BJ (cell line): Measurements from ENCODE around the gene TEX28. TPM values are rescaled to one million over a fixed set of nuclear protein-coding genes. Genes with fewer than 3 reads are reported as not detected.
"Not testable (repeated sequence)": the region's sequence is repeated elsewhere in the genome, so short reads cannot be mapped to it uniquely, and the experiment has no call there.

Experiments
- CTCF ChIA-PET: fragments of 350-600 bp; formaldehyde crosslinking; extraction: SDS; loops from one replicate; lab custom pipeline; 2021; ENCODE audit warnings: antibody characterized with exemption, inconsistent platforms; lab: Yijun Ruan, JAX
- POLR2A ChIA-PET: fragments of 300-600 bp; sonication (Branson Sonifier 250); formaldehyde crosslinking; extraction: SDS; loops from one replicate; lab custom pipeline; 2021; ENCODE audit warnings: antibody characterized with exemption; lab: Charles Lee
- DNase-seq: peaks from one replicate; pipeline ENCODE4 v3.0.0-alpha.2; 2011; ENCODE audit warnings: low read depth
- H3K27me3 ChIP-seq: 2 replicates; pipeline ENCODE4 v1.6.0; 2011; ENCODE audit warnings: low read length; ENCODE audit not compliant: control insufficient read depth, insufficient read depth
- H3K36me3 ChIP-seq: 2 replicates; pipeline ENCODE4 v1.5.1; 2011; ENCODE audit warnings: low read length; ENCODE audit not compliant: control insufficient read depth, insufficient read depth
- H3K4me3 ChIP-seq: 2 replicates; pipeline ENCODE4 v1.5.1; 2011; ENCODE audit warnings: low read depth, mild to moderate bottlenecking, control low read depth, low read length
- polyA minus RNA-seq: library from RNA; depleted of rRNA, polyadenylated mRNA; stranded (reverse); fragments of >200 nt; gene quantifications from 2 replicates; pipeline ENCODE4 v1.2.3, GENCODE V29; 2011; rRNA and poly(A)+ RNA removed
- polyA plus RNA-seq: library from polyadenylated mRNA; depleted of rRNA; stranded (reverse); fragments of >200 nt; gene quantifications from 2 replicates; pipeline ENCODE4 v1.2.3, GENCODE V29; 2011; rRNA removed
- TF ChIP-seq, protein P1 (sequence below): IDR thresholded peaks from 2 replicates; pipeline ENCODE4 v1.5.1; 2011; ENCODE audit warnings: low read depth, mild to moderate bottlenecking, control low read depth, inconsistent platforms, low read length, moderate library complexity; ENCODE audit not compliant: insufficient read depth

Gene TEX28, protein sequence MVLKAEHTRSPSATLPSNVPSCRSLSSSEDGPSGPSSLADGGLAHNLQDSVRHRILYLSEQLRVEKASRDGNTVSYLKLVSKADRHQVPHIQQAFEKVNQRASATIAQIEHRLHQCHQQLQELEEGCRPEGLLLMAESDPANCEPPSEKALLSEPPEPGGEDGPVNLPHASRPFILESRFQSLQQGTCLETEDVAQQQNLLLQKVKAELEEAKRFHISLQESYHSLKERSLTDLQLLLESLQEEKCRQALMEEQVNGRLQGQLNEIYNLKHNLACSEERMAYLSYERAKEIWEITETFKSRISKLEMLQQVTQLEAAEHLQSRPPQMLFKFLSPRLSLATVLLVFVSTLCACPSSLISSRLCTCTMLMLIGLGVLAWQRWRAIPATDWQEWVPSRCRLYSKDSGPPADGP
- polyA plus RNA-seq (not detected in 2 replicates), polyA minus RNA-seq (not detected in 2 replicates)

DNA sequence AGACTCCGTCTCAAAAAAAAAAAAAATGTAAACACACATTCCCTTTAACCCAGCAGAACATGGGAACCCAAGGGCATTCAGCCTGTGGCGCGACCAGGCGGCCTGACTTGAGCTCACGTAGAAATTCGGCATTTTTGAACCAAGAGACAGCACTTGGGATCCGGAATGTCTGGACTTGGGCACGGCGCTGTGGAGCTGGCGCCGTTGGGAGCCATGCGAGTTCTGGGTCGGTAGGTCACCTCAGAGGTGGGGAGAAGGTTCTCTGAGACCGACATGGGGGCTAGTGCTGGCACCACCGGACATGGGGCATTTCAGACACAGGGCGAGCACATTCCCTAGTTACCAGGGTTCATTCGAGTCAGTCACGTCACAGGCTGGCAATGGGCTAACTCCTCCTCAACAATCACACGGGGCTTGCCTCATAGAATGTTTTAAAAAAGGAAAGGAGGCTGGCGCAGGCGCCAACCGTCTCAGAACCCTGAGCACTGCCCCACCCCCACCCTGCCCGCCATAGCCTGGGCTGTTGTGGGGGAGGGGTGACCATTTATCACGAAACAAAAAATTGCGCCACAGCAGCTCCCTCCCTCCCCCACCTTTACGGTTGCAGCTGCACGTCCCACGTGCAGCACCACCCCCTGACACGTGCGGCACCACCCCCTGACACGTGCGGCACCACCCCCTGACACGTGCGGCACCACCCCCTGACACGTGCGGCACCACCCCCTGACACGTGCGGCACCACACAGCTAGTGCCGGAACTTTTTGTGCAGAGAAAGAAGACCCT lies at the start of gene TEX28:
TSS of gene TEX28 (minus strand) at position 334 of the 784 bp plus-strand sequence. CDS start 3,007 bp downstream, outside the sequence.
- ChIA-PET CTCF (no interaction called here), POLR2A (no interaction called here)
- no peak for DNase-seq
- no peaks in the 10 kb centered on the region for H3K36me3 ChIP-seq
- H3K4me3 ChIP-seq = no peak within 1 kb of the TSS
- H3K27me3 ChIP-seq = no peaks in the 10 kb centered on the region
- TF ChIP-seq, protein P1, sequence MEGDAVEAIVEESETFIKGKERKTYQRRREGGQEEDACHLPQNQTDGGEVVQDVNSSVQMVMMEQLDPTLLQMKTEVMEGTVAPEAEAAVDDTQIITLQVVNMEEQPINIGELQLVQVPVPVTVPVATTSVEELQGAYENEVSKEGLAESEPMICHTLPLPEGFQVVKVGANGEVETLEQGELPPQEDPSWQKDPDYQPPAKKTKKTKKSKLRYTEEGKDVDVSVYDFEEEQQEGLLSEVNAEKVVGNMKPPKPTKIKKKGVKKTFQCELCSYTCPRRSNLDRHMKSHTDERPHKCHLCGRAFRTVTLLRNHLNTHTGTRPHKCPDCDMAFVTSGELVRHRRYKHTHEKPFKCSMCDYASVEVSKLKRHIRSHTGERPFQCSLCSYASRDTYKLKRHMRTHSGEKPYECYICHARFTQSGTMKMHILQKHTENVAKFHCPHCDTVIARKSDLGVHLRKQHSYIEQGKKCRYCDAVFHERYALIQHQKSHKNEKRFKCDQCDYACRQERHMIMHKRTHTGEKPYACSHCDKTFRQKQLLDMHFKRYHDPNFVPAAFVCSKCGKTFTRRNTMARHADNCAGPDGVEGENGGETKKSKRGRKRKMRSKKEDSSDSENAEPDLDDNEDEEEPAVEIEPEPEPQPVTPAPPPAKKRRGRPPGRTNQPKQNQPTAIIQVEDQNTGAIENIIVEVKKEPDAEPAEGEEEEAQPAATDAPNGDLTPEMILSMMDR = no peak

DNA sequence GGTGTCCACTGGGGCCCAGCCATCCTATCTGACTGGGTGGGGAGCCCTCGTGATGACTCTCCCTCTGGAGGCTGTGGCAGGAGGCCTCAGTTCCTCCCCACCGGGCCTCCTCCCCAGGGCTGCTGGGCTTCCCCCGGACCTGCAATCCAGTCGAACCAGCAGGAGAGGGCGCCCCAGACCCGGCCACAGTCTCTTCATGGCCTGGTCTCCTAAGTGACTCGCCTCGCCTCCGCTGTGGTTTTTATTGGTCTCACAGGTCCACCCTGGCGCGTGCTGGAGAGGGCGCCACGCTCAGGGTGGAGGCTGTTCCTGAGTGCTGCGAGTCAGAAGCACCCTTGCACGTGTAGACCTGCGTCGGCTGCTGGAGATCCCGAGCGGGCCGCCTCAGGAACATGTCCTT lies 48.7 kb upstream of the TEX28 start:
- POLR2A ChIA-PET, DNase-seq, CTCF ChIA-PET: not testable (repeated sequence)

DNA sequence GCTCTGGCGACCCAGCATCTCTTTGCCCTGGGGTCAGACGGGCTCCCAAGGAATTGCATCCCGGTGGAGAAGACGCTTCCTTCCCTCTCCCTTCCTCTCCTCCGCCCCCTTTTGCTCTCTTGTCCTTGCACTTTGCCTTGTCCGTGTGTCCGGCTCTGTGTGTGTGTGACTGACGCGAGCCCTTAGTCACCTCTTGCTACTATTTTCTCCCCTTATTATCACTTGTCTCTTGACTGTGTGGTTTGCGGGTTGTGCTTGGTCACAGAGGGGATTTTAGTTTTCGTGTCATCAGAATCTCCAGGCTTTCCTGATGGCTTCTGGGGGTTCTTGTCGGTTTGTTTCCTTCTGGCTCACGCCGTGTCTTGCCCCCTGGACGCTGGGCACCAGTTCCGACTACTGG lies 48.1 kb upstream of the TEX28 start:
- H3K27me3 ChIP-seq, H3K4me3 ChIP-seq, H3K36me3 ChIP-seq, CTCF ChIA-PET, DNase-seq, POLR2A ChIA-PET: not testable (repeated sequence)

More for the DNA sequence above, 48.7 kb upstream of the TEX28 start:
- not testable (repeated sequence) for H3K27me3 ChIP-seq, H3K4me3 ChIP-seq, H3K36me3 ChIP-seq

DNA sequence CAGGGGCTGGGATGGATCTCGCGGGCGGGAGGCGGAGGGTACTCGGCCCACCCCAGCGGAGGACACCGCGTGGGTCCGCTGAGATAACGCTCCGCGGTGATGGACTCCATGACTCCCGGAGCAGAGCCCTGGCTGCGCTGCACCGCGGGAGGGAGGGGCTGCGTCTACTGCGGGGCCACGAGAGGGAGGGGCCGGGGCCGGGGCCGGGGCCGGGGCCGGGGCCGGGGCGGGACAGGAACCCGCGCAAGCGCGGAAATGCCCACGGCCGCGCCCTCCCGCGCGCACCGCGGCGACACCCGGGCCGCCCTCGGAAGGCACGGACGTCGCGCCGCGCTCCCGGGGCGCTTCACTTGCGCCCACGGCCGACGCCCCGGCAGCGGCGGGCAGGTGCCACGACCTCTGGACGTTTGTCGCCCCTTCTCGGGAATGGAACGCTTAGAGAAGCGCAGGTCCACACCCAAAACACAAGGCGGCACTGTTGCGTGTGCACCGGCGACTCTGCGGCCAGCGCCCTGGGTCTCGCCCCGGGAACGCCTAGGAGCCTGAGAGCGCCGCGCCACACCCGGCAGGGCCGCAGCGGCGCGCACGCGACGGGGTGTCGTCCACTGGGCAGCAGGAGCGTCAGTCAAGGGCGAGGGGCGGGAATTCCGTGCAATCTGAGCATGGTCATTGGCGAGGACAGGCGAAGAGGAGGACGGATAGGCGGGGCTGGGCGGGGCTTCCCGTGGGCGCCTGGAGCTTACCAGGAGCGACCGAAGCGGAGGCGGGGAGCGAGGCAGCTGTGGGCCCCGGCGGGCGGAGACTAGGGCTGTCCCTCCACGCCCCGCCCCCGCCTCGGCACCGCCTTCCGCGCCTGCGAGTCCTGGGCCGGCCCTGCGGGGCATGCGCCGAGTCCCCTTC lies 46.7 kb upstream of the TEX28 start:
- CTCF ChIA-PET, H3K4me3 ChIP-seq, H3K36me3 ChIP-seq, POLR2A ChIA-PET, H3K27me3 ChIP-seq, DNase-seq: not testable (repeated sequence)

DNA sequence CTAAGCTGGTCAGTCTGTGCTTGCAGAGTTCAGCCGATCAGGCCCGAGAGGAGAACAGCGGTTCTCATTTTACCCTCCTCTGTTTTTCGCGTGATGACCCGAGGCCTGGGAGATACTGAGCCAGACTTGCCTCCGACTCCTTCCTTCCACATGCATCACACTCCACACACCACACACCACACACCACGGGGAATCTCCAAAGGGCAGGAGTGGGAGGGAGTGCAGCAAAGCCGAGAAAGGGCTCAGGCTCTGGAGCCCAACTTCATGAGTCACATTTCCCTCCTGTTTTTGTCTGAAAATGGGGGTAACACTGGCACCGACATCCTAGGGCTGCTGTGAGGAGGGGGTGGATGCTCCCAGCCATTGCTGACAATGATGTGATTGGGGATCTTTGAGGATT lies 39.6 kb upstream of the TEX28 start:
- H3K36me3 ChIP-seq = no peaks in the 10 kb centered on the region
- CTCF ChIA-PET = no interaction called here
- H3K27me3 ChIP-seq = no peaks in the 10 kb centered on the region; the same call in 1 of the 2 replicates
- POLR2A ChIA-PET = no interaction called here
- H3K4me3 ChIP-seq = no peak overlapping the region
- DNase-seq = no peak
- TF ChIP-seq, protein P1 = no peak

DNA sequence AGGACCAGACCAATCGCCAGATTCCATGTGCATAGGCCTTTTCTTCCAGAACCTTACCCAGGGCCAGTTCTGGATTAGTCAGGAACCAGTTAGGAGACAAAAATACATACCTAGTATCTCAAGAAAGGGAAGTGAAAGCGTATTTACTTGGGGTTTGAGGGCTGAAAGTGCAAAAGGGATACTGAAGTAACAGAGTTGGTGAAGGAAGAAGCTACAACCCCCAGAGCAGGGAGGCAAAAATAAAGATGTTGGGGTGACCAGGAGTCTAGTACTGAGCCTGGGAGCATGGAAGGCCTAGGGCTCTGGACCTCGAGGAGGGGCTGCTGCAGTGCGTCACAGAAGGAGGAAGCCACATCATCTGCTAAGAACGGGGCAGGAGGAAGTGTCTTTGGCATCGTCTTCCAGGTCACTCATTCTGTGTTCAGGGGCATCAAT lies 38.9 kb upstream of the TEX28 start:
- CTCF ChIA-PET = interaction anchor here (1.3 kb wide), 1 partner anchor 11 kb away, joined by 3 read pairs; no protein-coding TSS in a partner anchor
- TF ChIP-seq, protein P1 = no peak
- H3K27me3 ChIP-seq = no peaks in the 10 kb centered on the region; the same call in 1 of the 2 replicates
- no peak for DNase-seq
- POLR2A ChIA-PET = no interaction called here
- H3K36me3 ChIP-seq = no peaks in the 10 kb centered on the region
- H3K4me3 ChIP-seq = no peak overlapping the region
